Ishikawa (cell line): ENCODE data around the gene GPR137B.

Source experiments
- CEBPB ChIP-seq: IDR thresholded peaks from 2 replicates; pipeline ENCODE4 v1.6.1; 2012
- CREB1 ChIP-seq: IDR thresholded peaks from 2 replicates; pipeline ENCODE4 v1.6.1; 2012; ENCODE audit warnings: low read depth
- EGR1 ChIP-seq: IDR thresholded peaks from 2 replicates; pipeline ENCODE4 v1.6.1; 2012
- EP300 ChIP-seq: IDR thresholded peaks from 2 replicates; pipeline ENCODE4 v1.6.1; 2012; ENCODE audit warnings: borderline replicate concordance
- FOXM1 ChIP-seq: IDR thresholded peaks from 2 replicates; pipeline ENCODE4 v1.6.1; 2012; ENCODE audit warnings: low read depth, borderline replicate concordance
- MAX ChIP-seq: IDR thresholded peaks from 2 replicates; pipeline ENCODE4 v1.6.1; 2012
- NFIC ChIP-seq: IDR thresholded peaks from 2 replicates; pipeline ENCODE4 v1.6.1; 2012
- RAD21 ChIP-seq: IDR thresholded peaks from 2 replicates; pipeline ENCODE4 v1.6.1; 2012; ENCODE audit warnings: low read depth
- REST ChIP-seq: IDR thresholded peaks from 2 replicates; pipeline ENCODE4 v1.6.1; 2012; ENCODE audit warnings: low read depth, mild to moderate bottlenecking
- TAF1 ChIP-seq: IDR thresholded peaks from 2 replicates; pipeline ENCODE4 v1.6.1; 2012; ENCODE audit warnings: low read depth, mild to moderate bottlenecking
- TCF12 ChIP-seq: IDR thresholded peaks from 2 replicates; pipeline ENCODE4 v1.6.1; 2012; ENCODE audit warnings: low read depth
- TEAD4 ChIP-seq: IDR thresholded peaks from 2 replicates; pipeline ENCODE4 v1.6.1; 2012
- USF1 ChIP-seq: IDR thresholded peaks from 2 replicates; pipeline ENCODE4 v1.6.1; 2012
- YY1 ChIP-seq: IDR thresholded peaks from 2 replicates; pipeline ENCODE4 v1.6.1; 2012; ENCODE audit warnings: low read depth
- ZBTB7A ChIP-seq: IDR thresholded peaks from 2 replicates; pipeline ENCODE4 v1.6.1; 2012; ENCODE audit warnings: low read depth

Gene GPR137B

GRCh38 chr1:236137285-236137852, 5.0 kb upstream of the GPR137B start:
- TF ChIP-seq EGR1, result no peak
- TF ChIP-seq EP300, result no peak
- no peak for TF ChIP-seq YY1
- no peak for TF ChIP-seq CREB1
- TF ChIP-seq TEAD4, result no peak
- no peak for TF ChIP-seq USF1
- TF ChIP-seq TCF12, result no peak
- TF ChIP-seq MAX, result no peak
- TF ChIP-seq ZBTB7A, result no peak

- TF ChIP-seq FOXM1, result no peak
- no peak for TF ChIP-seq CEBPB
- no peak for TF ChIP-seq USF1
- no peak for TF ChIP-seq MAX
- no peak for TF ChIP-seq NFIC
- no peak for TF ChIP-seq EGR1
- TF ChIP-seq TAF1, result no peak
- no peak for TF ChIP-seq EP300
- TF ChIP-seq YY1, result no peak
- no peak for TF ChIP-seq CREB1
- no peak for TF ChIP-seq TEAD4
- TF ChIP-seq REST, result no peak
Measured at GRCh38 chr1:236139495-236139894, 2.8 kb upstream of the GPR137B start.

GRCh38 chr1:236140705-236141446, 1.5 kb upstream of the GPR137B start:
- TF ChIP-seq TEAD4 (no peak), MAX (no peak), USF1 (no peak), NFIC (no peak), TCF12 (no peak), REST (no peak), EGR1 (no peak), CREB1 (no peak), EP300 (no peak), ZBTB7A (no peak), RAD21 (no peak), TAF1 (no peak), YY1 (no peak), CEBPB (no peak), FOXM1 (no peak)

GRCh38 chr1:236141447-236142252, 689 bp upstream of the GPR137B start:
- TF ChIP-seq NFIC (no peak), ZBTB7A (no peak), TAF1 (peak; percentile 14; the same call in 1 of the 2 replicates), CREB1 (no peak)
